CD8-positive, alpha-beta memory T cell (primary cell): ENCODE results near the gene ASPN. TPM values are rescaled to one million over a fixed set of nuclear protein-coding genes. Genes with fewer than 3 reads are reported as not detected.
A peak's percentile ranks its signal among the peaks of the same experiment; 100 is the strongest.

ENCODE experiments used
- CTCF ChIA-PET: fragments of 350-600 bp; sonication (Branson Sonifier 250); formaldehyde crosslinking; loops from one replicate; lab custom pipeline; 2021; ENCODE audit warnings: antibody characterized with exemption; lab: Charles Lee
- POLR2A ChIA-PET: fragments of 350-600 bp; sonication (Branson Sonifier 250); formaldehyde crosslinking; loops from one replicate; lab custom pipeline; 2021; ENCODE audit warnings: antibody characterized with exemption; lab: Charles Lee
- DNase-seq, 5 donors: peaks; one replicate each; pipeline versions ENCODE4 v3.0.0 to v3.0.0-alpha.2; 2020 to 2022; ENCODE audit warnings: mixed read lengths in 1 of 5
- H3K27ac ChIP-seq: one replicate; pipeline ENCODE4 v1.7.0; 2013; ENCODE audit warnings: low read depth, mild to moderate bottlenecking, low read length, moderate library complexity
- H3K27me3 ChIP-seq: 2 replicates; pipeline ENCODE4 v1.7.0; 2013; ENCODE audit warnings: low read length, mild to moderate bottlenecking; ENCODE audit not compliant: insufficient read depth, poor library complexity, severe bottlenecking
- H3K36me3 ChIP-seq: 2 replicates; pipeline ENCODE4 v1.7.0; 2013; ENCODE audit warnings: mild to moderate bottlenecking, low read length, moderate library complexity; ENCODE audit not compliant: insufficient read depth
- H3K4me1 ChIP-seq: 2 replicates; pipeline ENCODE4 v1.7.0; 2013; ENCODE audit warnings: mild to moderate bottlenecking, low read length, moderate library complexity; ENCODE audit not compliant: insufficient read depth
- H3K4me3 ChIP-seq: 2 replicates; pipeline ENCODE4 v1.7.0; 2013; ENCODE audit warnings: mild to moderate bottlenecking, low read length
- H3K9me3 ChIP-seq: 2 replicates; pipeline ENCODE4 v1.7.0; 2013; ENCODE audit warnings: mild to moderate bottlenecking, low read length
- H3K27ac Mint-ChIP-seq, 8 donors: one replicate each; pipeline ENCODE4 v1.8.0; 2020 to 2021; ENCODE audit warnings: mixed read lengths in 8 of 8, mild to moderate bottlenecking in 6 of 8, inconsistent platforms in 3 of 8, moderate library complexity in 3 of 8
- H3K27me3 Mint-ChIP-seq, 2 donors: one replicate each; pipeline ENCODE4 v1.8.0; 2020 to 2021; ENCODE audit warnings: mixed read lengths in 2 of 2, mild to moderate bottlenecking in 1 of 2, moderate library complexity in 1 of 2
- H3K36me3 Mint-ChIP-seq, 3 donors: one replicate each; pipeline ENCODE4 v1.8.0; 2020 to 2021; ENCODE audit warnings: mixed read lengths in 3 of 3, inconsistent platforms in 1 of 3, mild to moderate bottlenecking in 1 of 3
- H3K4me1 Mint-ChIP-seq, 3 donors: one replicate each; pipeline ENCODE4 v1.8.0; 2020 to 2021; ENCODE audit warnings: mixed read lengths in 3 of 3, inconsistent platforms in 1 of 3, mild to moderate bottlenecking in 1 of 3
- H3K4me3 Mint-ChIP-seq, 7 donors: one replicate each; pipeline ENCODE4 v1.8.0; 2020 to 2021; ENCODE audit warnings: mixed read lengths in 7 of 7, mild to moderate bottlenecking in 6 of 7, moderate library complexity in 4 of 7, inconsistent platforms in 2 of 7
- H3K9me3 Mint-ChIP-seq, 5 donors: one replicate each; pipeline ENCODE4 v1.8.0; 2020 to 2022; ENCODE audit warnings: mixed read lengths in 5 of 5, mild to moderate bottlenecking in 3 of 5, moderate library complexity in 2 of 5, inconsistent platforms in 1 of 5
- polyA plus RNA-seq: library from polyadenylated mRNA; unstranded; fragments of 300-500 nt; fragmentation: Illumina TruSeq; gene quantifications from one replicate; pipeline ENCODE4 v1.2.3, GENCODE V29; 2021
- total RNA-seq, 2 experiments: library from RNA; stranded (reverse); gene quantifications; one replicate each; pipeline ENCODE4 v1.2.3, GENCODE V29; 2021

ASPN gene
- total and polyA plus RNA-seq, 3 experiments from 2014 or later: not detected

- Histone ChIP-seq H3K4me3 (no peak overlapping the region), H3K4me1 (no peaks in the 10 kb centered on the region), H3K9me3 (no peaks in the 10 kb centered on the region), H3K27me3 (no peaks in the 10 kb centered on the region), H3K27ac (no peak overlapping the region), H3K36me3 (no peaks in the 10 kb centered on the region)
- H3K4me1 Mint-ChIP-seq: peaks cover 0 to 5% (median 0%) of the 10 kb centered on the region in 3 donors
- peaks cover 0 to 2% (median 0%) of the 10 kb centered on the region in 3 donors for H3K36me3 Mint-ChIP-seq
- DNase-seq: no peak
- H3K27me3 Mint-ChIP-seq: peaks cover 0 to 2% of the 10 kb centered on the region in 2 donors
- POLR2A ChIA-PET: no interaction called here
- no peak overlapping the region for H3K27ac Mint-ChIP-seq
- CTCF ChIA-PET: no interaction called here
- no peaks in the 10 kb centered on the region for H3K9me3 Mint-ChIP-seq
- no peak overlapping the region for H3K4me3 Mint-ChIP-seq
Measured at GRCh38 chr9:92510747-92511146, 28.4 kb upstream of the ASPN start.

GRCh38 chr9:92509050-92509449 lies 26.7 kb upstream of the ASPN start:
- Histone ChIP-seq H3K9me3 (no peaks in the 10 kb centered on the region), H3K27ac (no peak overlapping the region), H3K4me3 (no peak overlapping the region), H3K4me1 (no peaks in the 10 kb centered on the region), H3K27me3 (no peaks in the 10 kb centered on the region), H3K36me3 (no peaks in the 10 kb centered on the region)
- Mint-ChIP-seq H3K9me3 (no peaks in the 10 kb centered on the region), H3K36me3 (peaks cover 0 to 2% (median 0%) of the 10 kb centered on the region in 3 donors), H3K4me3 (no peak overlapping the region), H3K27ac (no peak overlapping the region), H3K4me1 (peaks cover 0 to 5% (median 0%) of the 10 kb centered on the region in 3 donors), H3K27me3 (peaks cover 0 to 2% of the 10 kb centered on the region in 2 donors)
- POLR2A ChIA-PET: no interaction called here
- no peak for DNase-seq
- CTCF ChIA-PET: no interaction called here

GRCh38 chr9:92508018-92508820 lies 25.9 kb upstream of the ASPN start:
- Histone ChIP-seq H3K36me3 (no peaks in the 10 kb centered on the region), H3K27ac (no peak overlapping the region), H3K4me3 (no peak overlapping the region), H3K4me1 (no peaks in the 10 kb centered on the region), H3K9me3 (no peaks in the 10 kb centered on the region), H3K27me3 (no peaks in the 10 kb centered on the region)
- Mint-ChIP-seq H3K27ac (no peak overlapping the region), H3K36me3 (peaks cover 0 to 2% (median 0%) of the 10 kb centered on the region in 3 donors), H3K9me3 (no peaks in the 10 kb centered on the region), H3K4me3 (no peak overlapping the region), H3K4me1 (peaks cover 0 to 5% (median 0%) of the 10 kb centered on the region in 3 donors), H3K27me3 (peaks cover 0 to 2% of the 10 kb centered on the region in 2 donors)
- no peak for DNase-seq
- POLR2A ChIA-PET: no interaction called here
- CTCF ChIA-PET: no interaction called here

DNA sequence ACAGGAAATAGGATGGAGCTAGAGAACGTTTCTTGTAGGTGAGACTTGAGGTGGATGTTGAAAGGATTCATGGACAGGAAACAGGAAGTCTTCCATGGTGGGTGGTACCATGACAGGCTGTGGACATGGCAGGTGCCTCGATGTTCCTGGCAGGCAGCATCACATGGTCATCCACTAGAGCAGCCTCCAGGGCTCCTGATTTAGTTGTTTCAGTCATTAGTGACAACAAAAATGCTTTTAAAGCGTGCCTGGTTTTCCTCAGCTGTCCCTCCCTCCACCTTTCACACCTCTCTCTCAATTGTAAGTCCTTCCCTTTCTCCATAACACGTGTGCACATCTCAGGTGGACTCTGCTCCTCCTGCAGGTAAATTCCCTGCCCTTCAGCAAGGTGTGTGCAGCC lies 25.2 kb upstream of the ASPN start:
- Mint-ChIP-seq H3K27me3 (peaks cover 0 to 2% of the 10 kb centered on the region in 2 donors), H3K27ac (no peak overlapping the region), H3K4me3 (no peak overlapping the region), H3K36me3 (peaks cover 0 to 2% (median 0%) of the 10 kb centered on the region in 3 donors), H3K4me1 (peaks cover 0 to 5% (median 0%) of the 10 kb centered on the region in 3 donors), H3K9me3 (no peaks in the 10 kb centered on the region)
- Histone ChIP-seq H3K9me3 (no peaks in the 10 kb centered on the region), H3K27me3 (no peaks in the 10 kb centered on the region), H3K4me3 (no peak overlapping the region), H3K36me3 (no peaks in the 10 kb centered on the region), H3K27ac (no peak overlapping the region), H3K4me1 (no peaks in the 10 kb centered on the region)
- CTCF ChIA-PET: no interaction called here
- POLR2A ChIA-PET: no interaction called here
- no peak for DNase-seq

DNA sequence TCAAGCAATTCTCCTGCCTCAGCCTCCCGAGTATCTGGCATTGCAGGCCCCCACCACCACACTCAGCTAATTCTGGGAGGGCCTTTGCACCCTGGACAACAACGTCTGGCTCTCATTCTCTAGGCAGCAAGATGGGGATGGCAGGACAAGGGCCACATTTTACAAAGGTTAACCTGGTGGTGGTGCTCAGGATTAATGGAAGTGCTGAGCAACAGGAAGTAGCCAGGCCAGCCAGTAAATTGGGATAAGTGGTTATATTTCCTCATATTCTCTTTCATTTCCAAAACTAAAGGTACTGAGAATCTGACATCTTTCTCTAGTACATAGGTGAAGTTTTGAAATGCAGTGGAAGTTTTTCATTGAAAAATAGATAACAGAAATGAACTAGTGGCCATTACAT lies 24.7 kb upstream of the ASPN start:
- ChIA-PET CTCF (no interaction called here), POLR2A (no interaction called here)
- Mint-ChIP-seq H3K36me3 (peaks cover 0 to 2% (median 0%) of the 10 kb centered on the region in 3 donors), H3K4me3 (no peak overlapping the region), H3K27me3 (peaks cover 0 to 2% of the 10 kb centered on the region in 2 donors), H3K27ac (no peak overlapping the region), H3K4me1 (peaks cover 0 to 5% (median 0%) of the 10 kb centered on the region in 3 donors), H3K9me3 (no peaks in the 10 kb centered on the region)
- H3K9me3 ChIP-seq: no peaks in the 10 kb centered on the region
- H3K36me3 ChIP-seq: no peaks in the 10 kb centered on the region
- H3K4me3 ChIP-seq: no peak overlapping the region
- no peaks in the 10 kb centered on the region for H3K27me3 ChIP-seq
- no peaks in the 10 kb centered on the region for H3K4me1 ChIP-seq
- DNase-seq: no peak
- H3K27ac ChIP-seq: no peak overlapping the region

DNA sequence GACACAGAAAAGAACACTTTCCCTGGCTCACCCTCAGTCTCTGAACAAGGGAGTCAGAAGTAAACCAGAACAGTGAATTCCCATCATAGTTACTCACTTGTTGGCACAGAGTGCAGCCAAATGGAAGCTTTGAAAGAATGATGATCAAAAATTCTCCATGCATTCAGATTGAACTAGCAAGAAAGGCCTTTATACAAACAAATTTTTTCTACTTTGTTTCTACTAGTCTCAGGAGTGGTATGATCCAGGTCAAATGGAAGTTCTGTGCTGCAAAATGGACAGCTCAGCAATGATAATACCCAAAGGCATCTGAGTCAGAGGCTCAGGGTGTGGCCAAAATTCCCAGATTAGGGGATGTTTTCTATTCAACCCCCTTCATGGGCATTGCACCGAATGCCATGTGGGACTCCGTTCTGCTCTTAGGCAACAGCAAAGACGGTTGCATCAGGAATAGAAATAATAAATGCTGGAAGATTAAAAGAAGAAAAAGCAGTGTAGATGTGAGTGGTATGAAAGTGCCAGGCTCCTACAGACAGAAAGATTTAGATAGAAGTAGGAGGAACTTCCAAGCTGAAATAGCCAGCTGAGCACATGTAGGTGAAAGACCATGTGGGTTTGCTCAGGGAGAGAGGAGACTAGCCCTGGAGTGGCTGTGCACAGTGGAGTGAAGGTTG lies 24.0 kb upstream of the ASPN start:
- H3K4me1 Mint-ChIP-seq: peaks cover 0 to 5% (median 0%) of the 10 kb centered on the region in 3 donors
- Histone ChIP-seq H3K9me3 (no peaks in the 10 kb centered on the region), H3K4me3 (no peak overlapping the region), H3K36me3 (no peaks in the 10 kb centered on the region), H3K27me3 (no peaks in the 10 kb centered on the region), H3K4me1 (no peaks in the 10 kb centered on the region), H3K27ac (no peak overlapping the region)
- ChIA-PET CTCF (no interaction called here), POLR2A (no interaction called here)
- peak overlapping the region in 1 of 8 donors; percentile 23 for H3K27ac Mint-ChIP-seq
- DNase-seq: no peak
- H3K4me3 Mint-ChIP-seq: no peak overlapping the region
- H3K9me3 Mint-ChIP-seq: no peaks in the 10 kb centered on the region
- peaks cover 0 to 2% (median 0%) of the 10 kb centered on the region in 3 donors for H3K36me3 Mint-ChIP-seq
- peaks cover 0 to 2% of the 10 kb centered on the region in 2 donors for H3K27me3 Mint-ChIP-seq

- H3K4me1 Mint-ChIP-seq: peaks cover 0 to 5% (median 0%) of the 10 kb centered on the region in 3 donors
- no peak overlapping the region for H3K27ac Mint-ChIP-seq
- Histone ChIP-seq H3K9me3 (no peaks in the 10 kb centered on the region), H3K27ac (no peak overlapping the region), H3K27me3 (no peaks in the 10 kb centered on the region), H3K36me3 (no peaks in the 10 kb centered on the region), H3K4me1 (no peaks in the 10 kb centered on the region), H3K4me3 (no peak overlapping the region)
- H3K27me3 Mint-ChIP-seq: peaks cover 0 to 2% of the 10 kb centered on the region in 2 donors
- ChIA-PET CTCF (interaction anchor here (0.8 kb wide), 1 partner anchor 11 kb away, joined by 3 read pairs; no protein-coding TSS in a partner anchor), POLR2A (no interaction called here)
- peaks cover 0 to 2% (median 0%) of the 10 kb centered on the region in 3 donors for H3K36me3 Mint-ChIP-seq
- no peak for DNase-seq
- H3K4me3 Mint-ChIP-seq: no peak overlapping the region
- no peaks in the 10 kb centered on the region for H3K9me3 Mint-ChIP-seq
Measured at GRCh38 chr9:92504881-92505280, 22.6 kb upstream of the ASPN start.

- no peaks in the 10 kb centered on the region for H3K9me3 Mint-ChIP-seq
- peaks cover 0 to 2% (median 0%) of the 10 kb centered on the region in 3 donors for H3K36me3 Mint-ChIP-seq
- POLR2A ChIA-PET: no interaction called here
- H3K27me3 Mint-ChIP-seq: peaks cover 0 to 2% of the 10 kb centered on the region in 2 donors
- DNase-seq: no peak
- H3K27me3 ChIP-seq: no peaks in the 10 kb centered on the region
- H3K4me3 Mint-ChIP-seq: no peak overlapping the region
- H3K27ac Mint-ChIP-seq: no peak overlapping the region
- H3K4me3 ChIP-seq: no peak overlapping the region
- H3K4me1 Mint-ChIP-seq: peaks cover 0 to 5% (median 0%) of the 10 kb centered on the region in 3 donors
- CTCF ChIA-PET: interaction anchor here (1.4 kb wide), 1 partner anchor 12 kb away, joined by 3 read pairs; no protein-coding TSS in a partner anchor
- H3K9me3 ChIP-seq: no peaks in the 10 kb centered on the region
- no peak overlapping the region for H3K27ac ChIP-seq
- H3K4me1 ChIP-seq: no peaks in the 10 kb centered on the region
- H3K36me3 ChIP-seq: no peaks in the 10 kb centered on the region
Measured at GRCh38 chr9:92503156-92503555, 20.9 kb upstream of the ASPN start.
